HG02970 (cell line): ENCODE measurements around the gene TOMM20.

ENCODE experiments used
- ATAC-seq: cut with Tn5 transposase; IDR thresholded peaks from one replicate; pipeline ENCODE4 v1.9.1; 2021; ENCODE audit warnings: mild to moderate bottlenecking, moderate library complexity, moderate number of reproducible peaks; ENCODE audit not compliant: unreplicated experiment, low FRiP score

The TOMM20 gene

DNA sequence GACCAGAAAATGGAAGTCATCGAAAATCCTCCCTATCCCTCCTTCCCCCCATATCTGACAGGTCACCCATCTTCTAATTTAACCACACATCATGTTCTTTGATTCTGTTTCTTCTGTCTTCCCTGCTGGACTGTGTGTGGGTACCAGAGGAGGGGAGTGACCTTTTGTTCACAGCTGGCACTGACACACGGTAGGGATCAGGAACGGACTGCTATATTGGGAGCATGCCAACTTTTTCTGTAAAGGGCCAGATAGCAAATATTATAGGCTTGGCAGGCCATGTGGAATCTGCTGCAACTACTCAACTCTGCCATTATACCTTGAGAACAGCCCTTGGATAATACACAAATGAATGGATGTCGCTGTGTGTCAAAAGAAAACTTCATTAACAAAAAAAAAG, 7.5 kb upstream of the TOMM20 start:
- ATAC-seq: no peak

DNA sequence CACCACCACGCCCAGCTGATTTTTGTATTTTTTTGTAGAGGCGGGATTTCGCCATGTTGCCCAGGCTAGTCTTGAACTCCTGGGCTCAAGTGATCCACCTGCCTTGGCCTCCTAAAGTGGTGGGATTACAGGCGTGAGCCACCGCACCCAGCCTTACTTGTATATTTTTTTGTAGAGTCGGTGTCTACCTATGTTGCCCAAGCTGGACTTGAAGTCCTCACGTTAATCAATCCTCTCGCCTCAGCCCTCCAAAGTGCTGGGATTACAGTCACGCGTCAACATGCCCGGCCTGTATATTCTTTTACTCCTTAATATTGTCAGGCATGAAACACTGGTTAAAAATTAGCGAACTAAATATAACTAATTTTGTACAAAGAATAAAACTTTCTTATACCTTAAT, 5.5 kb upstream of the TOMM20 start:
- no peak for ATAC-seq

DNA sequence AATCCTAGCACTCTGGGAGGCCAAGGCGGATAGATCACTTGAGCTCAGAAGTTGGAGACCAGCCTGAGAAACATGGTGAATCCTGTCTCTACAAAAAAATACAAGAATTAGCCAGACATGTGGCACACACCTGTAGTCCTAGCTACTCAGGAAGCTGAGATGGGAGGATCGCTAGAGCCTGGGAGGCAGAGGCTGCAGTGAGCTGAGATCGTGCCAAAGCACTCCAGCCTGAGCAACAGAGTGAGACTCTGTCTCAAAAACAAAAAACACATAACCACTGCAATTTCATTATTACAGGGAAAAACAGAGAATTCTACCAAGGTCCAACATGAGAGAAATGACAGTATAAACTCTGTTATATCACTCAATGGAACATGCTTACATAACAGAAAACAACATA, 4.4 kb upstream of the TOMM20 start:
- no peak for ATAC-seq

DNA sequence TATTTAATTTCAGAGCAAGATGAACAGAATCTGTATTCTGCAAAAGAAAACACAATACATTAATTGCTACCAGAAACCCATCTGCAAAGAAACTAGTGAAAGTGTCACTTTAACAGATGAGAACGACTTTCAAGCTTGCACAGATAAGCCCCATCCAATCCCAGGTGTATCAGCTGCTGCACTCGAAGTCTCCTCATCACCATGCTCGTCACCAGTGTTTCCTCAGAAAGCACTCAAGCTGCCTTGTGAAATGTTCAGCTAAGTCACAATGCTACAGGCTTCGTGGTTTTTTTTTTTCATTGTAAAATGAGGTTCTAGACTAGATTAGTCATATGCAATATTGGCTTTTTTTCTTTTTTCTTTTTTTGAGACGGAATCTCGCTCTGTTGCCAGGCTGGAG, 3.3 kb upstream of the TOMM20 start:
- no peak for ATAC-seq

DNA sequence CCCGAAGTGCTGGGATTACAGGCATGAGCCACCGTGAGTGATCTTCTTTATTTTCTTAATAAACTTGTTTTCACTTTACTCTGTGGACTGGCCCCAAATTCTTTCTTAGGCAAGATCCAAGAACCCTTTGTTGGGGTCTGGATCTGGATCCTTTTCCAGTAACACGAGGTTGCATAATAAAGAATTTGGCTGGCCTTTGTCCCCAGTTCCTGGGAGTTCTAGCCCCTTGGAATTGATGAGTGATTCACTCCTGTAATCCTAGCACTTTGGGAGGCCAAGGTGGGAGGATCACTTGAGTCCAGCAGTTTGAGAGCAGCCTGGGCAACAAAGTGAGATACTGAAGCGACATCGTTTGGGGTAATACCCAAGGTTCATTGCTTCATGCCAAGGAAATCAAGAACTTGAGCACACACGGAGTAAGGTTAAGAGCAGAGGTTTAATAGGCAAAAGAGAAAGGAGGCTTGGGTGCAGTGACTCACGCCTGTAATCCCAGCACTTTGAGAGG, 2.2 kb upstream of the TOMM20 start:
- ATAC-seq: no peak

DNA sequence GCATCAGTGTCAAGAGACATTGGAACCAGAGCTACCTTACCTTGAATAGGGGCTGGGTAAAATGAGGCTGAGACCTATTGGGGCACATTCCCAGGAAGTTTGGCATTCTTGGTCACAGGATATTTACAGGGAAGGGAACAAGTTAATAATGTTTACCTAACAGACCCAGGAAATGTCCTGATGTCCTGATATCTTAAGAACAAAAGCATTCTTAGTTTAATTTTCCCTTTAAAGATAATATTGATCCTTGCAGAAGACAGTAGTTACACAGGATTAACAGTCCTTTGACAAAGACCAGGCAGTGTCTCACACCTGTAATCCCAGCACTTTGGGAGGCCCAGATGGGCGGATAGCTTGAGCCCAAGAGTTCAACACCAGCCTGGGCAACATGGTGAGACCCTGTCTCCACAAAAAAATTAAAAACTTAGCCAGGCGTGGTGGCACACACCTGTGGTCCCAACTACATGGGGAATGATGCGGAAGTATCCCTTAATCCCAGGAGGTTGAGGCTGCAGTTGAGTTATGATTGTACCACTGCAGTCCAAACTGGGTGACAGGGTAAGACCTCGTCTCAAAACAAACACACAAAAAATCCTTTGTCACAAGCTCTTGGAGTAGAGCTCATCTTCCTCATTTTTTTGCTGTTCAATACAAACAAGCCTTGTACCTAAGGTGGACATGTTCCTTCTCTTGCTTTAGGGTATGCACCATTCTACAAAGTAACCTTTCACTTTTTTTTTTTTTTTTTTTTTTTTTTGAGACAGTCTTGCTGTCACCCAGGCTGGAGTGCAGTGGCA, 1.3 kb upstream of the TOMM20 start:
- ATAC-seq: no peak

DNA sequence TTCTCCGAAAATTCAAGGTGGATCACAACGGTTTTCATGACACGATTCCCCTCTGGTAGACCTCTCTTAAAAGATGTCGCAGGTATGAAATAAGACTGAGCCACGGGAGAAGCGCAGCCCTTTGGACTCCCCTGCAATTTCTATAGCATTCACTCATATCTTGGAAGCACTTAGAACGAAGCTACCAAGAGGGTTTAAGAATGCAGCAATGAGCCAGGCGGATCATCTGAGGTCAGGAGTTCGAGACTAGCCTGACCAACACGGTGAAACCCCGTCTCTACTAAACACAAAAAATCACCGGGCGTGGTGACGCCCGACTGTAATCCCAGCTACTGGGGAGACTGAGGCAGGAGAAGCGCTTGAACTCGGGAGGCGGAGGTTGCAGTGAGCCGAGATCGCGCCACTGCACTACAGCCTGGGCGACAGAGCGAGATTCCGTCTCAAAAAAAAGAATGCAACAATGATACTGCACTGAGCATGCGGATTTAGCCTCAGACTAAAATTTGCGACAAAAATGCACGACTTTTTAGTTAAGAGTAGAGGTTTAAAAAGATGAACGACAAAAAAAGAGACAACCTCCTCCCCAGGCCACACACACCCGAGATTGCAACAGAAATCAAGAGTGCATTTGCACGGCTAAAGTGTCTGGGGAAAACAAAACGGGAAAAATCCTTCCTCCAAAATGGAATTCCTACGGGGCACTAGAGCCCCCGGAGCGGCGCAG, 743 bp downstream of the TOMM20 start:
- ATAC-seq: no peak

DNA sequence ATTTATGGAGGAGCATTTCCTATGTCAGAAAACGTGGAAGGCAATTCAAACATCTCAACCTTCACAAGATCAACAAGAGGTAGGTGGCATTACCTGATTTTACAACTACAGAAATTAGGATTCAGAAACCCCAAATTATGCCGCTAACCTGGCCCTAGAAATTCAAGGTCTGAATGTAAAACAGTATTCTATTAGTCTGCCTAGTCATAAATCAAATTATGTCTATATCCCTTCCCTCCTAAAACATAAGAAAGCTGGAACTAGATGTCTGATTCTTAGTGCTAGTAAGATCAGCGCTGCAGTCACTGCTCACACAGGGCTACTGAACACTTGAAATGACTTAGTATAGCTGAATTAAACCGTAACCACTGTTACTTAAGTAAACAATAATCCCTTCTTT, 1.4 kb downstream of the TOMM20 start:
- ATAC-seq: no peak

DNA sequence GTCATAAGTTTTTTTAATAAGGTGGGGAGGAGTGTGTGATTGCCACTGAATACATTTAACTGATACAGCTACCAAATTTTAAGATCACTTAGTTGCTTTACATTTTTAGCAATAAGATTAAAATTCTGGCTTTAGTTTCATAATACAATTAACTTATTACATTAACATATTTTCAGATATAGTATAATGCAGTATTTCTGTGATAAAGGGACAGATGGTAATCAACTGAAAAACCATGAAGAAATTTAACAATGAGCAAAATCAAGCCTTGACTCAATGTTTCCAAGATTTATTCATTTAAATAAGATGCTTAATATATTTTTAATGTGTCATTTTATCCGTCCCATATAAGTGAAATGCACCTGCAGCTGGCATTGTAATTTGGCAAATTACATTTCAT, 4.0 kb downstream of the TOMM20 start:
- no peak for ATAC-seq

DNA sequence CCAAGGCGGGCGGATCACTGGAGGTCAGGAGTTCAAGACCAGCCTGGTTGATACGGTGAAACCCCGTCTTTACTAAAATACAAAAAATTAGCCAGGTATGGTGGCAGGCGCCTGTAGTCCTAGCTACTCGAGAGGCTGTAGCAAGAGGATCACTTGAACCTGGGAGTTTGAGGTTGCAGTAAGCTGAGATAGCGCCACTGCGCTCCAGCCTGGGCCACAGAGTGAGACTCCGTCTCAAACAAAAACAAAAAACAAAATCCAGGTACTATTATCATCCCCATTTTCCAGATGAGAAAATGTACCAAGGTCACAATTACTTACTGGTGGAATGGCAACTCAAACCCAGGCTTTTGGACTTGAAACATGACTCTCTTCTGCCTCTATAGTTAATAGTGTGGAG, 4.5 kb downstream of the TOMM20 start:
- ATAC-seq: no peak

DNA sequence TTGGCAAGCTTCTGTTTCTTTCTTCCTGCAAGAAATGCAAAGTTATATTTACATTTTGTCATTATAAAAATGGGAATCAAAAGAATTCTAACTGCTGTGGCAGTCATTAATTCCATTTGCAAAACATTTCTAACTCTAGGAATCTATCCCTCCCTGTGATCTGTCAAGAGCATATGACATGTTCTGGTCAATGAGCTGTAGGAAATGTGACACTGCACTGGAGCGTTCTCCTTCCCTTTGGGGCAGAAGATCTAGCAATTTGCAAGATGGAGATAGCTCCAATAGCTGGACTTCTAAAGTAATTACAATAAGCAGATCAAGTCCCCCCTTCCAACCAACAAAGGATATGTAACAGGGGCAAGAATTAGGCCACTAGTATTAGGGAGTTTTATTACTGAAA, 6.3 kb downstream of the TOMM20 start:
- ATAC-seq: no peak

DNA sequence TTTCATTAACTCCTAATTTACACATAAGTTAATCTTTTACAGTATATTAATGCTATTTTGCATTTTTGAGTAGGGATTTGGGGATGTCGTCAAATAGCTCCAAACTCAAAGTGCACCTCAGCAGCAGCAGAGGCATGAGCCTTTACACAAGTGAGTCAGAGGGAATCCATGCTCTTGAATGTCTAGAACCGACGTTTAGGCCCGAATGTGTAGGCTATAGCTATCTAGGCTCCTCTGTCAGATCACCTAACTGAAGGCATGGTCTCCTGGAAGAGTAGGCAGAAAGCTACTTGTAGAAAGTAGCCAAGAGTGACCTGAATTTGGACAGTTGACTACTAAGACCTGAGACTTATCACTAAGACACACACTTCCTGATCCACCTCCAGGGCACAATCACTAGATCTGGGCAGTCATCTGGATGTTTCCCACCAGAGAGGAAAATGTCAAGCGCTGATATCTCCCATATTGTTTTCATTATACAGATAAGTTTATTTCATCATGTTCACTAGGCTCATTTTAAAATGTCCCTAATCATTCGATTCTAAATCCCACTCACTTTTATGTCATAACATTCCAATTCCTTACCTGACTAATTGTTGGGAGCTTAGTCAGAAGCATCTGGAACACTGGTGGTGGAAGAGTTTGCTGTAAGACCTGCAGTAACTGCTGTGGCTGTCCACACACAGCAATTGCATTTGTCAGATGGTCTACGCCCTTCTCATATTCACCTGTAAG, 15.3 kb downstream of the TOMM20 start:
- no peak for ATAC-seq

DNA sequence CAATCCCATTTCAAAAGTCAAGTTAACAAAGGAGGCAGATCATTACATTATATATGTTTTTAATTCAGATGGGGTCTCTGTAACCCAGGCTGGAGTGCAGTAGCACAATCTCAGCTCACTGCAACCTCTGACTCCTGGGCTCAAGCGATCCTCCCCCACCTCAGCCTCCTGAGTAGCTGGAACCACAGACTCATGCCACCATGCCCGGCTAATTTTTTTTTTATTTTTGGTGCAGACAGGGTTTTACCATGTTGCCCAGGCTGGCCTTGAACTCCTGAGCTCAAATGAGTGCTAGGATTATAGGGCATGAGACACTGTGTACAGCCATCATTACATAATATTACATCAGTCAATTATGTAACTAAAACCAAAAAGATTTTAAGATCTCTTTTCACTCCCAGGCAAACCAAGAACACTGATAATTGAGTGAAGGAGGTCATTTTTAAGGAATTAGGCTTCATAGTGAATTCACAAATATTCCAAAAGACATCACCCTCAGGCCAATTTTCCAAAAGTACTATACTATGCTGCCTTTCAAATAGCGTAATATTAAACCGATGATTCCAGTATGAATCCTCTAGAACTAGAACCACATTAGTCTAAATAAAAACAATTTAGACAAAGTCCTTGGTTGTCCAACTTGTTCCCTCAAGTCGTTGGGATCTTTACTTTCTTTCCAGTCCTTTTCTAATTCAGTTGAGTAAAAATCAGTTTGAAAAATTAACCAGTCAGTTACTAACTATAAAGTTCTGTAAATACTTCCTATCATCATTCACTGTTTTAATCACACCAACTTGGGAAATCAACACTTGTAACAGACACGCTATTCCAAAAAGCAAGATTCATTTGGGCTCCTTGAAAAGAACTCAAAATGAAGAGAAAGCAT, 16.1 kb downstream of the TOMM20 start:
- ATAC-seq: no peak

DNA sequence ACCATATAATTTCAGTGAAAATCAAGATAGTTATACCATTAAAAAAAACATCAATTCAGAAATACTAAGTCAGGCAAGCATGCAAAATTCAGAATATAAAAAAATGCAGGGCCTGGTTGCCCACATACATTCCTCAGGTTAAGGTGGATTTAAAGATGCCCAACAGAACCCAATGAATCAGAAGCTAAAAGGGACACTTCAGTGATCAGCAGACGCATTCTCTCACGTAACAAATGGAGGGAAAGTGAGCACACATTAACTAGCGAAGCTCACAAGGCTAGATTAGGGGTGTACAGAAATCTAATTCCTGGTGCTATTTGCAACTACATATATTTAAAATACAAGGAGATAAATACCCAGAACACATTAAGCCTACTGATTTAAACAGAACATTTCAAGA, 17.5 kb downstream of the TOMM20 start:
- ATAC-seq: no peak

DNA sequence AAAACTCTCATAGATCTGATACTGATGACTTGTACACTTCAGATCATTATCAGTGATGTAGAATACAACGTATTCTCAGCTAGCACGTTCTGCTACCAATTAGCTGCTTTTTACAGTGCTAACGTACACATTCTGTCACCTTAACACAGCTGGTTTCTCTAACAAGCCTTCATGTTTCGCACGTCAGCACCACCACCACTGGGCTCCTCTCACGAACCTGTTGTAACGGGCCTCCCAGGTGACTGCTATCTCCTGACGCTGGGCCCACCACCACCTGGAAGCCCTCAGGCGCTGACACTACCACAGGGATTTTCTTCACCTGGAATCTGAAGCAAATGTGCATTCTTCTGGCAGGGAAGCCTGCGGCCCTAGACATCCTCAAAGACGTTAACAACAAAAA, 19.8 kb downstream of the TOMM20 start:
- ATAC-seq: no peak

DNA sequence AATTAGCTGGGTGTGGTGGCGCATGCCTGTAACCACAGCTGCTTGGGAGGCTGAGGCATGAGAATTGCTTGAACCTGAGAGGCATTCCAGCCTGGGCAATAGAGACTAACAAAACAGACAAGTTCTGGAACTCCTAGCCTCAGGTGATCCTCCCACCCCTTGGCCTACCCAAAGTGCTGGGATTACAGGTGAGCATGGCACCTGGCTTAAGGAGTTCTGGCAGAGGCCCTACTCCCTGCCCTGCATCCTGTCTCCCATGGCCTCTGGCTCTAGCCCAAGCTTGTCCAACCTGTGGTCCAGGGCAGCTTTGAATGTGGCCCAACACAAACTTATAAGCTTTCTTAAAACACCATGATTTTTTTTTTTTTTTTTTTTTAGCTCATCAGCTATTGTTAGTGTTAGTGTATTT, 20.4 kb downstream of the TOMM20 start:
- ATAC-seq: no peak

DNA sequence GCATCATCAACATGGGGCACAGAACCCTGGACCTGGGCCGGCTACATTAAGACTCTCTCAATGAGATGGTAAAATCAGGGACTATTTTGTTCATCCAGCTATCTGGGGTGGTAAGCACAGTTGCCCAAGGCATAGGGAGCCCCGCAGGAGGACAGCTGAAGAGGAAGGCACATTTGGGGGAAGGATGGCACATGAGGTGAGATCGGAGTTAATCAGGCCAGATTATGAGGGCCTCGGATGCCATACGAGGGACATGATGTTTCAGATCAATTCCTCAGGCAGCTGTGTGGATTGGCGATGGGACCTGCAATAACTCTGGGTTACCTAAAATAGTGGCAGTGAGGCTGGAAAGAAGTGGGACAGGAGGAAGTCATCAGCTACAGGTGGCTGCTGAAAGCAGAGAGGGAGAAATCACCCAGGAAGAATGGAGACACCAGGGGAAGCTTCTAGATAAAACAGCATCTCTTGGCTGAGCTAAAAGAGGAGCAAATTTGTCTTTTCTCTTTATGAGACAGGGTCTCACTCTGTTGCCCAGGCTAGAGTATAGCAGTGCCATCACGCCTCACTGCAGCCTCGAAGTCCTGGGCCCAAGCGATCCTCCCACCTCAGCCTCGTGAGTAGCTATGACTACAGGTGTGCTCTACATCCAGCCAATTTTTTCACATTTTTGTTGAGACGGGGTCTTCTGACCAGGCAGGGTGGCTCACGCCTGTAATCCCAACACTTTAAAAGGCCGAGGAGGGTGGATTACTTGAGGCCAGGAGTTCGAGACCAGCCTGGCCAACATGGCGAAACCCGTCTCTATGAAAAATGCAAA, 21.1 kb downstream of the TOMM20 start:
- ATAC-seq: no peak

DNA sequence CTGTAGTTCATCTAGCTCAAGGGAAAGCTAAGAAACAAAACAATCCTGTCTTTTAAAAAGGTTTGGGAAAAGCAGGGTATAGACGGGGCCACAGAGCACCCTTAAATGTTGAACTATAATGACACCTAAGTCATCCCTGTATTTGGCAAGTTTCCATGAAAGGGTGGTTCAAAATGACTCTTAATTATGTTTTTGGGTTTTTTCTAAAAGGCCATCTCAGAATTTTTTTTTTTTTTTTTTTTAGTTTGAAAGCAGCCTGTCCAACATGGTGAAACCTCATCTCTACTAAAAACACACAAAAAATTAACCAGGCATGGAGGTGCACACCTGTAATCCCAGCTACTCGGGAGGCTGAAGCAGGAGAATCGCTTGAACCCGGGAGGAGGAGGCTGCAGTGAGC, 22.2 kb downstream of the TOMM20 start:
- no peak for ATAC-seq
